Activated CD4-positive, alpha-beta memory T cell treated with anti-CD3 and anti-CD28 coated beads, Interleukin-2, amount 10 ng/mL, durations not matched to agents 7 days and 5 days (primary cell): Measurements from ENCODE around the gene ARL6IP6. TPM values are rescaled to one million over a fixed set of nuclear protein-coding genes. Genes with fewer than 3 reads are reported as not detected.
"Not testable (repeated sequence)": the region's sequence is repeated elsewhere in the genome, so short reads cannot be mapped to it uniquely, and the experiment has no call there.

Experiments used
- CTCF ChIA-PET: fragments of 350-600 bp; sonication (Branson Sonifier 250); formaldehyde crosslinking; loops from one replicate; lab custom pipeline; 2021; ENCODE audit warnings: antibody characterized with exemption, inconsistent platforms; lab: Charles Lee
- POLR2A ChIA-PET: fragments of 350-600 bp; sonication (Branson Sonifier 250); formaldehyde crosslinking; loops from one replicate; lab custom pipeline; 2021; ENCODE audit warnings: antibody characterized with exemption; lab: Charles Lee
- DNase-seq: peaks from one replicate; pipeline ENCODE4 v3.0.0-alpha.2; 2020
- H3K27ac Mint-ChIP-seq: one replicate; pipeline ENCODE4 v1.8.0; 2021; ENCODE audit warnings: mild to moderate bottlenecking, mixed read lengths
- H3K27me3 Mint-ChIP-seq: one replicate; pipeline ENCODE4 v1.8.0; 2021; ENCODE audit warnings: mixed read lengths
- H3K36me3 Mint-ChIP-seq: one replicate; pipeline ENCODE4 v1.8.0; 2021; ENCODE audit warnings: low read depth, mixed read lengths
- H3K4me1 Mint-ChIP-seq: one replicate; pipeline ENCODE4 v1.8.0; 2021; ENCODE audit warnings: mixed read lengths
- H3K4me3 Mint-ChIP-seq: one replicate; pipeline ENCODE4 v1.8.0; 2021; ENCODE audit warnings: mild to moderate bottlenecking, mixed read lengths
- H3K9me3 Mint-ChIP-seq: one replicate; pipeline ENCODE4 v1.8.0; 2021; ENCODE audit warnings: mixed read lengths
- total RNA-seq, 2 experiments: library from RNA; stranded (reverse); gene quantifications; one replicate each; pipeline ENCODE4 v1.2.3, GENCODE V29; 2021

Gene ARL6IP6
- total RNA-seq, 2 experiments from 2014 or later, result 47.0 to 48.7 TPM

- ChIA-PET CTCF (interaction anchor here (1.0 kb wide), 1 partner anchor 10 kb away, joined by 3 read pairs; no protein-coding TSS in a partner anchor), POLR2A (interaction anchor here (6.9 kb wide), 1 partner anchor 11 kb away, joined by 63 read pairs; the partner anchor contains the start of genes ARL6IP6 and PRPF40A)
- Mint-ChIP-seq H3K36me3 (peaks cover 90% of the 10 kb centered on the region), H3K27me3 (no peaks in the 10 kb centered on the region), H3K4me3 (no peak overlapping the region), H3K4me1 (peaks cover 21% of the 10 kb centered on the region), H3K9me3 (peaks cover 7% of the 10 kb centered on the region), H3K27ac (no peak overlapping the region)
- no peak for DNase-seq
Observed at GRCh38 chr2:152706477-152707021, 11.9 kb upstream of the ARL6IP6 start.

DNA sequence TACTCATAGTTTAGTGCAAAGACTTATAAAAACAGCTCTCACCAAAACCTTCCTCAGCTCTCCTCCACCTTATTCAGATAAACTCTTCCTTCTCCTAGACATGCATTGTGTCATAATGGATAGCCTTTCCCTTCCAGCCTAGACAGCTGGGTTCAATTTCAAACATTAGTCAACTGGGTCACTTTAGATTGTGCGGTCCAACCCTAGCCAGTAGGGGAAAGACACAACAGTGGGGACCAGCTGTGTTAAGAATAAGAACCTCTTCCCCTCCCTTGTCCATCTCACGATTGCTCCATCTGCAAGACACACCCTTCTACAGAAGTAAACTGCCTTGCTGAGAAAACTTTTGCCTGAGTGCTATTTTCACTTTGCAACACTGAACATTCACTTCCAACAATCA is 9.7 kb upstream of the ARL6IP6 start:
- H3K4me1 Mint-ChIP-seq, result peaks cover 36% of the 10 kb centered on the region
- POLR2A ChIA-PET, result interaction anchor here (6.9 kb wide), 1 partner anchor 9 kb away, joined by 63 read pairs; the partner anchor contains the start of genes ARL6IP6 and PRPF40A
- H3K36me3 Mint-ChIP-seq, result peaks cover 88% of the 10 kb centered on the region
- no peak overlapping the region for H3K4me3 Mint-ChIP-seq
- H3K27me3 Mint-ChIP-seq, result no peaks in the 10 kb centered on the region
- no peak overlapping the region for H3K27ac Mint-ChIP-seq
- no peak for DNase-seq
- peaks cover 2% of the 10 kb centered on the region for H3K9me3 Mint-ChIP-seq
- CTCF ChIA-PET, result interaction anchor here (0.6 to 1.4 kb wide), 2 partner anchors 15 to 504 kb away, joined by 3 to 5 read pairs; no protein-coding TSS in a partner anchor

- no peak overlapping the region for H3K4me3 Mint-ChIP-seq
- CTCF ChIA-PET, result interaction anchor here (1.3 kb wide), 1 partner anchor 11 kb away, joined by 3 read pairs; no protein-coding TSS in a partner anchor
Observed at GRCh38 chr2:152710713-152711112, 7.7 kb upstream of the ARL6IP6 start.

DNA sequence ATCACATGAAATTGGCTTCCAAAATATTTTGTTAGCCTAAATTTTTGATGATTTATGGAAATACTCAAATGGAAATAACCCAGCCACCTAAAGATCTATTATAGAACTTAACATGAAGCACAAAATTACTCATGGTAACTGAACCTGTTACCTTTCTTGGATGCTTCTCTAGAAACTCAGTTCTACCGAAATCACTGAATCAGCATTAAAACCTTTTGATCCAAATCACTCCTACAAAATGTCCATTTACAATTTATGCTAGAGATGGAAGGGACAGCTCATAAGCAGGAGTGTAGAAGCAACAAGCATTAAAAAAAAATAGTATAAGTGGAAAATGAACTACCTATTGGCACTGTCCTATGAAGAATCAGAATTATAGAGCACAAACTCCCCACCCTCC is 3.3 kb upstream of the ARL6IP6 start:
- Mint-ChIP-seq H3K36me3 (peaks cover 67% of the 10 kb centered on the region), H3K27ac (peak overlapping the region; percentile 30), H3K4me3 (peak overlapping the region; percentile 53), H3K27me3 (no peaks in the 10 kb centered on the region), H3K4me1 (peaks cover 58% of the 10 kb centered on the region), H3K9me3 (no peaks in the 10 kb centered on the region)
- CTCF ChIA-PET, result interaction anchor here (1.2 to 6.2 kb wide), 7 partner anchors 11 to 40 kb away, joined by 3 to 40 read pairs (median 8); no protein-coding TSS in a partner anchor
- POLR2A ChIA-PET, result interaction anchor here (1.2 to 6.9 kb wide), 6 partner anchors 9 to 31 kb away, joined by 3 to 82 read pairs (median 44); no protein-coding TSS in a partner anchor
- DNase-seq, result no peak

More at GRCh38 chr2:152710713-152711112, 7.7 kb upstream of the ARL6IP6 start:
- DNase-seq, result no peak
- Mint-ChIP-seq H3K27ac (no peak overlapping the region), H3K27me3 (no peaks in the 10 kb centered on the region), H3K4me1 (peaks cover 49% of the 10 kb centered on the region), H3K9me3 (peaks cover 2% of the 10 kb centered on the region), H3K36me3 (peaks cover 85% of the 10 kb centered on the region)
- POLR2A ChIA-PET, result no interaction called here

- POLR2A ChIA-PET, result interaction anchor here (1.0 to 6.9 kb wide), 9 partner anchors 10 to 540 kb away, joined by 3 to 82 read pairs (median 17); partner anchors contain the start of gene STAM2
- no peaks in the 10 kb centered on the region for H3K9me3 Mint-ChIP-seq
- CTCF ChIA-PET, result interaction anchor here (0.7 to 6.2 kb wide), 13 partner anchors 10 to 540 kb away, joined by 3 to 40 read pairs (median 8); partner anchors contain the start of gene STAM2
- H3K27me3 Mint-ChIP-seq, result no peaks in the 10 kb centered on the region
- peak; percentile 33 for DNase-seq
- H3K4me1 Mint-ChIP-seq, result peaks cover 60% of the 10 kb centered on the region
- peaks cover 65% of the 10 kb centered on the region for H3K36me3 Mint-ChIP-seq
- peak overlapping the region; percentile 92 for H3K27ac Mint-ChIP-seq
- H3K4me3 Mint-ChIP-seq, result peak overlapping the region; percentile 92
Observed at GRCh38 chr2:152715854-152716428, 2.5 kb upstream of the ARL6IP6 start.

DNA sequence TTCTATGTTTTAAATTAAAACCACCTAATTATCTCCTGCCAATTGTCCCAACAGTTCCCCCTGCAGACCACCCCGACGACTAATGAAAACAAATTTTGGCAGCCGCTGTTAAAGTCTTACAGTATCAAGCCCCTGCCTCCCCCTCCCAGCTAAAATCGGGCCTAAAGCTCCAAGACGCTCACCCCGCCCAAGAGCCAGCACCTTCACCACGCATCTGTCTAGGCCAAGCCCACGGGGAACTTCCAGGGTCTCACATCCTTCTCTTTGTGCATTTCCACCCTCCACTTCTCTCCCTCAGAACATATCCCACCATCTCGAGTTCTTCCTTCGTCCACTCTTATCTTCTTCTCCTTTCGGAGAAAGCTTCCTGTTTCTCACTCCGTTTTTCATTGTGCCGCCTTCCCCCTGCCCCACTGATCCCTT is 1.6 kb upstream of the ARL6IP6 start:
- Mint-ChIP-seq H3K4me1 (peaks cover 63% of the 10 kb centered on the region), H3K36me3 (peaks cover 64% of the 10 kb centered on the region), H3K4me3 (peak overlapping the region; percentile 92), H3K27me3 (no peaks in the 10 kb centered on the region), H3K27ac (peak overlapping the region; percentile 92), H3K9me3 (no peaks in the 10 kb centered on the region)
- DNase-seq, result peak; percentile 40
- ChIA-PET CTCF (interaction anchor here (0.8 to 6.2 kb wide), 12 partner anchors 11 to 541 kb away, joined by 3 to 40 read pairs (median 8); partner anchors contain the start of gene STAM2), POLR2A (interaction anchor here (0.8 to 6.9 kb wide), 19 partner anchors 10 to 1427 kb away, joined by 3 to 82 read pairs (median 8); partner anchors contain the start of genes NMI and STAM2)

DNA sequence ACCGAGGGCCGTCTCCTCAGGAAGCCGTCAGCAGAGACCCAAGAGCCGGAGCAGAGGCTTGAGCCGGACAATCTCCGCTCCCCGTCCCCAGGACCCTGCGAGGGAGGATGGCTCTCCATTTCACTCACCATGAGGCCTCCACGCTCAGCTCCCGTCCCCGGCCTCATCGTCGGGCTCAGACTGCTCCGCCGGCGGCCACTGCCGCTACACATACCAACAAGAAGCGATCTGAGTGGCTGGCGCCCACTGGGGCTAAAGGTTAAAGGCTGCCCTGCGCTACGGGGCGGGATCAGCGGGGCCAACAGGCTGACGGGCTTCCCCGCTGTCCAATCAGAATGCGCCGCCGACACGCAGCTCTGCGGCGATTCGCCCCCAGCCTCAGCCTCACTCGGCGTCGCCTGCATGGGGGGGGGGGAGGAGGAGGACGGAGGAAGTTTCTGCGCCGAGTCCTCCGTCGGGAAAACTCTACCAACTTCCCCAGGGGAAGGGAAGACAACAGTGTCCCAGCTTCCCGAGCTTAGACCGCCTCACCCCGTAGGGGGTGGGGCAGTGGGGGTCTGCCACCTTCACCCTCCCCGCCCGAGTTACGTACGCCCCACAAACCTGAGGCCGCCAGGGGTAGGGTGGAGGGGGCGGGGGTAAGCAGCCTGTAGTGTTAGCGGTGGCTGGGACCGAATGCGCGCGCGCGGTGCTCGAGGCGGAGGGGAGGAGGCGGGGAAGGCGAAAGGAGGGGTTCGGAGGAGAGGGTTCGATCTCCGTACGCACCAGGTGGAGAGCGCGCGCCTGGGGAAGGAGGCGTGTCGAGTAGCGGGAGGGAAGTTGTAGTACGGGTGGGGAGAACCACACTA is 968 bp upstream of the ARL6IP6 start, which contains the start of gene PRPF40A:
TSS of gene PRPF40A (minus strand) at position 234 of the 848 bp plus-strand sequence. CDS start at position 212, 22 bp downstream.
- Mint-ChIP-seq H3K27ac (peak within 1 kb of the TSS; percentile 92), H3K4me3 (peak within 1 kb of the TSS; percentile 92), H3K9me3 (no peaks in the 10 kb centered on the region), H3K27me3 (no peaks in the 10 kb centered on the region), H3K4me1 (peaks cover 63% of the 10 kb centered on the region), H3K36me3 (peaks cover 64% of the 10 kb centered on the region)
- CTCF ChIA-PET, result interaction anchor here (0.8 to 6.2 kb wide), 8 partner anchors 12 to 542 kb away, joined by 5 to 40 read pairs (median 9); partner anchors contain the start of gene STAM2
- peak; percentile 99 for DNase-seq
- POLR2A ChIA-PET, result interaction anchor here (0.7 to 6.9 kb wide), 21 partner anchors 9 to 1428 kb away, joined by 3 to 82 read pairs (median 6); partner anchors contain the start of genes NMI and STAM2

GRCh38 chr2:152718909-152719645 is 657 bp downstream of the ARL6IP6 start:
- no peaks in the 10 kb centered on the region for H3K27me3 Mint-ChIP-seq
- peak overlapping the region; percentile 92 for H3K27ac Mint-ChIP-seq
- H3K36me3 Mint-ChIP-seq, result peaks cover 63% of the 10 kb centered on the region
- peaks cover 67% of the 10 kb centered on the region for H3K4me1 Mint-ChIP-seq
- ChIA-PET POLR2A (interaction anchor here (0.6 to 6.9 kb wide), 10 partner anchors 8 to 1458 kb away, joined by 3 to 82 read pairs (median 16); partner anchors contain the start of genes RBM43 and STAM2), CTCF (interaction anchor here (2.5 kb wide), 1 partner anchor 24 kb away, joined by 9 read pairs; no protein-coding TSS in a partner anchor)
- H3K9me3 Mint-ChIP-seq, result no peaks in the 10 kb centered on the region
- peak overlapping the region; percentile 92 for H3K4me3 Mint-ChIP-seq
- DNase-seq, result no peak

- DNase-seq, result no peak
- Mint-ChIP-seq H3K36me3 (peaks cover 51% of the 10 kb centered on the region), H3K4me1 (peaks cover 57% of the 10 kb centered on the region), H3K27me3 (no peaks in the 10 kb centered on the region), H3K27ac (no peak overlapping the region), H3K9me3 (no peaks in the 10 kb centered on the region), H3K4me3 (no peak overlapping the region)
- POLR2A ChIA-PET, result interaction anchor here (6.9 kb wide), 1 partner anchor 10 kb away, joined by 82 read pairs; no protein-coding TSS in a partner anchor
- CTCF ChIA-PET, result interaction anchor here (0.8 to 2.5 kb wide), 3 partner anchors 22 to 545 kb away, joined by 3 to 9 read pairs (median 4); partner anchors contain the start of gene STAM2
Observed at GRCh38 chr2:152720794-152721193, 2.4 kb downstream of the ARL6IP6 start.

GRCh38 chr2:152722639-152723038 is 4.2 kb downstream of the ARL6IP6 start:
- H3K27ac Mint-ChIP-seq, CTCF ChIA-PET, DNase-seq, H3K9me3 Mint-ChIP-seq, H3K27me3 Mint-ChIP-seq, POLR2A ChIA-PET, H3K4me3 Mint-ChIP-seq: not testable (repeated sequence)
- Mint-ChIP-seq H3K36me3 (peaks cover 41% of the 10 kb centered on the region), H3K4me1 (peaks cover 44% of the 10 kb centered on the region)

DNA sequence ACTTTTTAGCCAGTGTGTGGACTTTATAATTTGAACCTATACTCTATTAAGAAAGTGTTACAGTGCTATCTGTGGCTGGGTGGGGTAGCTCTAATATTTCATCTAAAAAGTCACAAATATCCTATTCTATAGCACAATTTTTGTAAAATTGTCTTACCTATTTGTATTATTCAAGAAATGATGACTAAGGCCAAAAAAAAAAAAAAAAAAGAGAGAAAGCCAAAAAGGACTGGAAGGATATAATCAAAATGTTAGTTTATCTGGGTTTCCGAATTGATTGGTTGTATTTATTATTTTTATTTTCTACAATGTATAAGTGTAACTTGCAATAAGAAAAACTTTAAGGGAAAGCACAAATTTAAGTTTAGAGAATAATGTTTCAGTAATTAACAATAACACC is 5.5 kb downstream of the ARL6IP6 start:
- CTCF ChIA-PET, result no interaction called here
- Mint-ChIP-seq H3K4me3 (no peak overlapping the region), H3K27ac (no peak overlapping the region), H3K9me3 (no peaks in the 10 kb centered on the region), H3K36me3 (peaks cover 40% of the 10 kb centered on the region), H3K4me1 (peaks cover 48% of the 10 kb centered on the region), H3K27me3 (no peaks in the 10 kb centered on the region)
- POLR2A ChIA-PET, result no interaction called here
- no peak for DNase-seq
